ENCODE data around the gene OR56A3.

- no peak for TF ChIP-seq CTCF (IDR thresholded peaks at IDR 0.05)
- no peak for TF ChIP-seq ZFX (IDR thresholded peaks at IDR 0.05; ENCODE audit: borderline replicate concordance)
Measured at GRCh38 chr11:5910540-5910939, 31.5 kb upstream of the OR56A3 start.
